Inferior parietal cortex (tissue), 1 donor: ENCODE results near the gene CPN1.

Experiments used
- DNase-seq: peaks from one replicate; pipeline ENCODE4 v3.0.0-alpha.2; 2016; ENCODE audit errors: extremely low spot score

Gene CPN1

DNA sequence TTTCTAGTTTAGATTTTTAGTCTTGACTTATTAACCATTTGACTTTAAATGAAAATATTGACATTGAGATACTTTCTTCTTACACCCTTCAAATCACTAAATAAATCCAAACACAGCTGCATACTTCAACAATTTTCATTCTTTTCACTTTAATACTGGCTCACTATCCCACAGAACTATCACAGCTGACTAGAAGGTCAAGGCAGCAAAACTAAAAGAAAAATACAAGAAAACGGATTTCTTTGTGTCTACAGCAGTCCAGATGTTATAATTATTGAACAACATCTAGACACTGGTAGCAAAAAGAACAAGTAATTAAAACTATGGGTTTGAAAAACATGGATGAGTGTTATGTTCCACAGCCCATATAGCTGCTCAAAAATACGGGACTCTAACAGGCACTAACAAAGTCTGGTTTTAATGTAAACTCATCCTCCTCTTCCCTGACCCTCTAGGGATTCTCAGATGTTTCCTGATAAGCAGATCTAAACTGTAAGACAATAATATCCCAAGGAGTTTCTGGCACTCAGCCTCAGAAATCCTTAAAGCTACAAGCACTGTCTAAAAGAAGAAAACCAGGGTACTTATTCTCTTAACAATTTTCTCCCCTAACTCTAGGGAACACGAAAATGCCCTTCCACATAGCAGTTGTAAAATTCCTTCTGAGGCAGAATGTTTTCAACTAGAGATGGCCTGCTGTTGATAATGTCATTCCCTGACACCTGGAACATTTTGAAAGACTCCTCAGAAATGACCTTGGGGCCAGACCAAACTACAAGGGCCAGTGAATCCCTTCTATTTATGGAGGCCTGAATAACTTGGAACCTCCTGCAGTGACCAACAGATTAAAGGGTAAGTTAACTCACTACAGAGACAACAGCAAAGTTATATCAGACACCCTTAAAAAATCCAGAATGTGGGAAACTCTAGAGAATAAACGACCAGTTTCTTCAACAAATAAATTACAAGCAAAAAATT lies 84.7 kb downstream of the CPN1 start:
- no peak for DNase-seq

DNA sequence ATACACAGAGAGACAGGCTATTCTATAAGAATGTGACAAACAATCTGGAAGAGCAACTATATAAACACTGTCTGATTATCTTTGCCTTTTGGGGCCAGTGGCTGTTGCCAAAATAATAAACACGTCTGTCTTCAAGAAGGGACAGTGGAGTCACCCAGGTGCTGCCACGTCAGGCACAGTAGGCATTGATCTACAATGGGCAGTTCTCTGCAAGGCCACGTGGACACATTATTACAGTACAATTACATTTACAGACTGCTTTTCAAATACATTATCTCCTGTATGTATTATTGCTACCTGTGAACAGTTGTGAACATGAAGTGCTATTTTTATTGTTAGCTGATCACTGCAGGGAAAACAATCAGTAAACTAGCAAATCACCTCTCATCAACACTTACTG lies 86.0 kb downstream of the CPN1 start:
- no peak for DNase-seq

DNA sequence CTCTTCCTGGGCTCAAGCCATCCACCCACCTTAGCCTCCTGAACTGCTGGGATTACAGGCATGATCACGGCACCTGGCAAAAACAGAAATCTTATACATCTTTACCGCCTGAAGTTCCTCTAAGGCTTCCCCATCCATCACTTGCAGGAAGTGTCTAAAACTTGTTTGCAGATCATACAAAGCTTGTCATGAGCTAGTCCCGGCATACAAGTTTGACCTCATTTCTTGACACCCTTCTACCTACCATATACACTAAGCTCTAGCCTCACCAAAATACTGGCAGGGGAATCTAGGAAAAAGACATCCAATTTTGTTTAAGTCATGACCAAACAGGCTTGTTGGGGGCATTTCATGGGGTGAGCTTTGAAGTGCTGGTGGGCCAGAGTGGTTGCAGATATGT lies 86.4 kb downstream of the CPN1 start:
- DNase-seq: no peak

DNA sequence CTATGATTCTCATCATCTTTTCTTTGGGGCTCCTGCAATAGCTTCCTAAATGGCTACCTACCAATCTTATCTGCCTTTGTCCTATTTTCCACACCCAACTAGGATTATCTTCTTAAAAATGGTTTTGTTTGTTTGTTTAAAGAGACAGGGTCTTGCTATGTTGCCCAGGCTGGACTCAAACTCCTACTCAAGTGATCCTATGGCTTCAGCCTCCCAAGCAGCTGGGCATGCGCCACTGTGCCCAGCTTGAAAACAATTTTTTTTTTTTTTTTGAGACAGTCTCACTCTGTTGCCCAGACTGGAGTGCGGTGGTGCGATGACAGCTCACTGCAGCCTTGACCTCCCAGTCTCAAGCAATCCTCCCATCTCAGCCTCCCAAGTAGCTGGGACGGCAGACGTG lies 86.9 kb downstream of the CPN1 start:
- DNase-seq: no peak

DNA sequence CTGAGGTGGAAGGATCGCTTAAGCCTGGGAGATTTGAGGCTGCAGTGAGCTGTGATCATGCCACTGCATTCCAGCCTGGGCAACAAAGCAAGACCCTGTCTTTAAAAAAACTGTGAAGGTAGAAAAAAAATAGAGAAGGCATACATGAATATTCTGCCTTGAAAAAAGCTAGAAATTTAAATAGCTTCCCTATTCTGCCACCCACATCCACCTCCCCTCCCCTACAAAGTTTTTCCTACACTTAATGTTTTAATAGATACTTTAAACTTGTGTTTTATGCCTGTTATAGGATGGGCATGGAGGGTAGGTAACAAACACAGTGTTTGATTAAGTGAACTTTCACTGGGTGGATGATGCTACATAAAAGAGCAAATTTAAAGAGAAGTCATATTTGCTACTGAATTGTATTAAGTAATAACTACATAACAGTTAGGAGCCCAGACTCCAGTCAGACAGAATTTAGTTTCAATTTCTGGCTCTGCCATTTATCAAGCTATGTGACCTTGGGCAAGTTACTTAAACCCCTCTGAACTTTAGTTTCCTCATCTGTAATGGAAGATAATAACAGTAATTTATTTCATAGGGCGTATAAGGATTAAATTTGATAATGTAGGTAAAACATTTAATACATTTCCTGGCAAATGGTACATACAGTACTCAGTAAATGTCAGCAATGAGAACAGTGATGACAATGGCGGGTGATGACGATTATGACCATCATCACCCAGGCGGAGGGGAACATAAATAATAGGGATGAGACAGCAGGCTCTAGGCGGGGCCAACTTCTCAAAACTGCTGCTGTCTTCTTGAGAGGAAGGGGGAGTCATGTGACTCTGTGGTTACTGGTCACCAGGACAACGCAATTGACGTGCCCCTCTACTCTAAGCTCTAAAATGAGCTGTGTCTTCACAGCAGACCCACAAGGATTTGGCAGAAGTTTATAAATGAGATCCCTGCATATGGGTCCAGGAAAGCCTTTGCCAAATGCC lies 87.7 kb downstream of the CPN1 start:
- no peak for DNase-seq
